DOHH2 (cell line): Measurements from ENCODE around the gene FANCC.
"Not testable (repeated sequence)": the region's sequence is repeated elsewhere in the genome, so short reads cannot be mapped to it uniquely, and the experiment has no call there.

Experiments
- H3F3A ChIP-seq: fragments of 200-600 bp; sonication (generic), shearing (Covaris generic); 2 replicates; pipeline ENCODE4 v1.6.0; 2016; ENCODE audit warnings: antibody characterized with exemption, mild to moderate bottlenecking; ENCODE audit not compliant: control insufficient read depth, insufficient read depth
- H3K27ac ChIP-seq: fragments of 200-600 bp; sonication (generic); 2 replicates; pipeline ENCODE4 v1.5.1; 2014; ENCODE audit warnings: low read depth, mild to moderate bottlenecking, low read length, moderate library complexity
- H3K27me3 ChIP-seq: fragments of 200-600 bp; sonication (generic); 2 replicates; pipeline ENCODE4 v1.6.1; 2014; ENCODE audit warnings: mild to moderate bottlenecking, low read length, mixed read lengths; ENCODE audit not compliant: control insufficient read depth
- H3K36me3 ChIP-seq: fragments of 200-600 bp; sonication (generic); 2 replicates; pipeline ENCODE4 v1.6.1; 2014; ENCODE audit warnings: mild to moderate bottlenecking, low read length, moderate library complexity, mixed read lengths; ENCODE audit not compliant: control insufficient read depth
- H3K4me1 ChIP-seq: fragments of 200-600 bp; sonication (generic); 2 replicates; pipeline ENCODE4 v1.6.1; 2014; ENCODE audit warnings: mild to moderate bottlenecking, low read length, mixed read lengths; ENCODE audit not compliant: control insufficient read depth
- H3K4me2 ChIP-seq: fragments of 200-600 bp; sonication (generic); 2 replicates; pipeline ENCODE4 v1.6.0; 2014; ENCODE audit warnings: mild to moderate bottlenecking, low read length, moderate library complexity
- H3K4me3 ChIP-seq: fragments of 200-600 bp; sonication (generic); 2 replicates; pipeline ENCODE4 v1.5.1; 2014; ENCODE audit warnings: mild to moderate bottlenecking, low read length, mixed read lengths
- H3K79me2 ChIP-seq: fragments of 200-600 bp; sonication (generic); 2 replicates; pipeline ENCODE4 v1.6.1; 2014; ENCODE audit warnings: mild to moderate bottlenecking, low read length, mixed read lengths; ENCODE audit not compliant: control insufficient read depth
- H3K9me2 ChIP-seq: fragments of 200-600 bp; sonication (generic); replicated peaks from 2 replicates; pipeline ENCODE4 v1.6.1; 2014; ENCODE audit warnings: mild to moderate bottlenecking, low read length, mixed read lengths; ENCODE audit not compliant: control insufficient read depth
- H3K9me3 ChIP-seq: fragments of 200-600 bp; sonication (generic); 2 replicates; pipeline ENCODE4 v1.6.1; 2014; ENCODE audit warnings: antibody characterized with exemption, low read length, mixed read lengths; ENCODE audit not compliant: control insufficient read depth, insufficient read depth
- H4K20me1 ChIP-seq: fragments of 200-600 bp; sonication (generic); 2 replicates; pipeline ENCODE4 v1.6.0; 2014; ENCODE audit warnings: low read depth, mild to moderate bottlenecking, antibody characterized with exemption, low read length, moderate library complexity; ENCODE audit not compliant: control insufficient read depth, insufficient read depth
- CTCF ChIP-seq: fragments of 200-600 bp; sonication (generic); IDR thresholded peaks from one replicate; pipeline ENCODE4 v1.5.1; 2014; ENCODE audit warnings: antibody characterized with exemption, mild to moderate bottlenecking, low read depth, low read length; ENCODE audit not compliant: poor library complexity, severe bottlenecking
- EZH2phosphoT487 ChIP-seq: fragments of 200-600 bp; sonication (generic); IDR thresholded peaks from 2 replicates; pipeline ENCODE4 v1.6.1; 2017; ENCODE audit warnings: borderline replicate concordance, mild to moderate bottlenecking, antibody characterized with exemption, low read length, moderate library complexity, mixed read lengths

FANCC gene

GRCh38 chr9:95225726-95226106 is 91.8 kb downstream of the FANCC start:
- H3K9me2 ChIP-seq, result no peaks in the 10 kb centered on the region
- H3F3A ChIP-seq, result peaks cover 3% of the 10 kb centered on the region; the same call in 1 of the 2 replicates
- no peak overlapping the region for H3K27ac ChIP-seq
- no peaks in the 10 kb centered on the region for H3K27me3 ChIP-seq
- TF ChIP-seq CTCF, result no peak
- TF ChIP-seq EZH2phosphoT487, result no peak
- H3K79me2 ChIP-seq, result no peaks in the 10 kb centered on the region
- H4K20me1 ChIP-seq, result no peaks in the 10 kb centered on the region
- H3K4me3 ChIP-seq, result no peak overlapping the region
- no peak overlapping the region for H3K4me2 ChIP-seq
- H3K9me3 ChIP-seq, result no peaks in the 10 kb centered on the region
- no peaks in the 10 kb centered on the region for H3K4me1 ChIP-seq
- no peaks in the 10 kb centered on the region for H3K36me3 ChIP-seq

GRCh38 chr9:95225076-95225725 is 92.3 kb downstream of the FANCC start:
- Histone ChIP-seq H3K79me2 (no peaks in the 10 kb centered on the region), H3K9me3 (no peaks in the 10 kb centered on the region), H3K4me1 (no peaks in the 10 kb centered on the region), H3F3A (peaks cover 3% of the 10 kb centered on the region; the same call in 1 of the 2 replicates), H3K36me3 (no peaks in the 10 kb centered on the region), H4K20me1 (no peaks in the 10 kb centered on the region), H3K9me2 (no peaks in the 10 kb centered on the region), H3K27ac (no peak overlapping the region), H3K4me2 (no peak overlapping the region), H3K27me3 (no peaks in the 10 kb centered on the region), H3K4me3 (no peak overlapping the region)
- no peak for TF ChIP-seq CTCF
- TF ChIP-seq EZH2phosphoT487, result no peak

GRCh38 chr9:95224376-95225019 is 93.0 kb downstream of the FANCC start:
- Histone ChIP-seq H3K27ac (no peak overlapping the region), H3K4me2 (no peak overlapping the region), H3K9me2 (no peaks in the 10 kb centered on the region), H3K4me1 (no peaks in the 10 kb centered on the region; the same call in 1 of the 2 replicates), H3F3A (peaks cover 3% of the 10 kb centered on the region; the same call in 1 of the 2 replicates), H3K27me3 (no peaks in the 10 kb centered on the region), H3K9me3 (no peaks in the 10 kb centered on the region), H3K36me3 (no peaks in the 10 kb centered on the region), H3K4me3 (no peak overlapping the region), H3K79me2 (no peaks in the 10 kb centered on the region), H4K20me1 (no peaks in the 10 kb centered on the region)
- no peak for TF ChIP-seq CTCF
- TF ChIP-seq EZH2phosphoT487, result no peak

GRCh38 chr9:95220352-95220751 is 97.2 kb downstream of the FANCC start:
- H3K79me2 ChIP-seq, H3K27me3 ChIP-seq, H3K9me3 ChIP-seq, H4K20me1 ChIP-seq, H3K9me2 ChIP-seq, H3K36me3 ChIP-seq, H3F3A ChIP-seq, H3K4me3 ChIP-seq, H3K27ac ChIP-seq, H3K4me2 ChIP-seq: not testable (repeated sequence)
- peaks cover 35% of the 10 kb centered on the region for H3K4me1 ChIP-seq
